ENCODE measurements around the gene CYRIA. TPM values are rescaled to one million over a fixed set of nuclear protein-coding genes. Genes with fewer than 3 reads are reported as not detected.

The CYRIA gene
- total and polyA plus RNA-seq, 4 donors: 1.3 to 4.3 (median 2.4) TPM

DNA sequence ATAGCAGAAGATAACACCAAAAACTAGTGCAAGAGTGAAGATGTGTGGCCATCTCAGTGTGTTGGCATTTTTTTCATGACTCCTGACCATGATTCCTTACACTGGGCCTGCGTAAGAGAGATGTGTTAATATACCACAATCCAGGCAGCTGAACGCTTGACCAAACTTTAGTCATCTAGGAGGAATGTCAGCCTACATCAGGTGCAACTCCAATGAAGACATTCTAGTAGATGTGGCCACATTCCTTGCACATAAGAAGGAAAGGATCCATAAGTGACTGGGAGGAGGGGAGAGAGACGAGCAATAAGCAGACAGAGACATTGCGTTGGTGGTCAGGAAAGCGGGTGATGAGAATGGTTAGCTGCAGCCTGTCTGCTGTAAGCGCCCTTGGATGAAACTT, 42.6 kb downstream of the CYRIA start:
- 93% methylated on average over 6 of the region's 6 CpGs for WGBS
- Histone ChIP-seq H3K27ac (ENCODE audit: low read depth in 1 of 2, low read length in 2 of 2) (peak overlapping the region in 1 of 2 donors; percentile 1), H3K4me1 (ENCODE audit: control insufficient read depth in 4 of 4, insufficient read depth in 4 of 4, low read length in 3 of 4) (peaks cover 3 to 34% (median 19%) of the 10 kb centered on the region in 4 donors), H3K9ac (ENCODE audit: low read depth in 1 of 2, low read length in 2 of 2) (no peak overlapping the region), H3K9me3 (ENCODE audit: control insufficient read depth in 4 of 4, low read length in 3 of 4) (no peaks in the 10 kb centered on the region), H3K4me3 (ENCODE audit: low read depth in 1 of 3, low read length in 3 of 3) (no peak overlapping the region), H3K27me3 (ENCODE audit: control insufficient read depth in 4 of 4, insufficient read depth in 4 of 4, low read length in 3 of 4) (no peaks in the 10 kb centered on the region), H3K36me3 (ENCODE audit: control insufficient read depth in 4 of 4, insufficient read depth in 3 of 4, low read depth in 1 of 4, low read length in 3 of 4) (no peaks in the 10 kb centered on the region)
- TF ChIP-seq, protein P1, sequence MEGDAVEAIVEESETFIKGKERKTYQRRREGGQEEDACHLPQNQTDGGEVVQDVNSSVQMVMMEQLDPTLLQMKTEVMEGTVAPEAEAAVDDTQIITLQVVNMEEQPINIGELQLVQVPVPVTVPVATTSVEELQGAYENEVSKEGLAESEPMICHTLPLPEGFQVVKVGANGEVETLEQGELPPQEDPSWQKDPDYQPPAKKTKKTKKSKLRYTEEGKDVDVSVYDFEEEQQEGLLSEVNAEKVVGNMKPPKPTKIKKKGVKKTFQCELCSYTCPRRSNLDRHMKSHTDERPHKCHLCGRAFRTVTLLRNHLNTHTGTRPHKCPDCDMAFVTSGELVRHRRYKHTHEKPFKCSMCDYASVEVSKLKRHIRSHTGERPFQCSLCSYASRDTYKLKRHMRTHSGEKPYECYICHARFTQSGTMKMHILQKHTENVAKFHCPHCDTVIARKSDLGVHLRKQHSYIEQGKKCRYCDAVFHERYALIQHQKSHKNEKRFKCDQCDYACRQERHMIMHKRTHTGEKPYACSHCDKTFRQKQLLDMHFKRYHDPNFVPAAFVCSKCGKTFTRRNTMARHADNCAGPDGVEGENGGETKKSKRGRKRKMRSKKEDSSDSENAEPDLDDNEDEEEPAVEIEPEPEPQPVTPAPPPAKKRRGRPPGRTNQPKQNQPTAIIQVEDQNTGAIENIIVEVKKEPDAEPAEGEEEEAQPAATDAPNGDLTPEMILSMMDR (IDR thresholded peaks at IDR 0.05; ENCODE audit: low read depth, low read length, missing input control): no peak
- TF ChIP-seq HNF4A (conservative IDR thresholded peaks at IDR 0.05) (no peak), NR2F2 (IDR thresholded peaks at IDR 0.05) (no peak), GABPA (IDR thresholded peaks at IDR 0.05 in 1 of 2, conservative IDR thresholded peaks at IDR 0.05 in 1 of 2) (no peak)
- TF ChIP-seq, protein P2, sequence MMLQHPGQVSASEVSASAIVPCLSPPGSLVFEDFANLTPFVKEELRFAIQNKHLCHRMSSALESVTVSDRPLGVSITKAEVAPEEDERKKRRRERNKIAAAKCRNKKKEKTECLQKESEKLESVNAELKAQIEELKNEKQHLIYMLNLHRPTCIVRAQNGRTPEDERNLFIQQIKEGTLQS (IDR thresholded peaks at IDR 0.05): no peak
- DNase-seq (ENCODE audit: low spot score): no peak

DNA sequence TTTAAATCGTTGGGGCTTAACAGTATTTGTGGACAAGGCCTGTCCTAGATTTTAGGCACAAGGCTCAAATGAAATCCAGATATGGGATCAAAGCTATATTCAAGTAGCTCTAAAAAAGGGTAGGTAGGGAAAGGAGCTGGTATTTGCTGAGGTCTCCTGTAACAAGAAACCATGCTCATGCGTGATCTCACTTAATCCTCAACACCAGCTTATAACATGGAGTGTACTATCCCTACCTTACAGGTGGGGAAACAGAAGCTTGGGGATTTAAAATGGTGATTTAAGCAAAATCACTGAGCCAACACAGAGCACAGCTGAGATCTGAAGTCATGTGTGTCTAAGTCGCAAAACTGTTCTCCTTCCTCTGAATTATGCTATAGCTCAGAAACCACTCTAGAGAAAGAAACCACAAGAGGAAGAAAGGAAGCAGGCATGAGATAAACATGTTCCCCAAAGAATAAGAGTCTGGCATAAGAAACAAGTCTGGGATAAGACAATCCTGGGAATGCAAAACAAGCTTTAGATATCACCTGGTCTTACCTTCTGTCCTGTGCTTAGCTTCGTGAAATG, 43.1 kb downstream of the CYRIA start:
- H3K4me1 ChIP-seq (ENCODE audit: control insufficient read depth in 4 of 4, insufficient read depth in 4 of 4, low read length in 3 of 4): peaks cover 3 to 28% (median 19%) of the 10 kb centered on the region in 4 donors
- peak overlapping the region in 1 of 2 donors; percentile 14 for H3K27ac ChIP-seq (ENCODE audit: low read depth in 1 of 2, low read length in 2 of 2)
- no peak for TF ChIP-seq GABPA (IDR thresholded peaks at IDR 0.05 in 1 of 2, conservative IDR thresholded peaks at IDR 0.05 in 1 of 2)
- TF ChIP-seq, protein P2 (IDR thresholded peaks at IDR 0.05): no peak
- no peak for TF ChIP-seq JUND (IDR thresholded peaks at IDR 0.05)
- no peak for TF ChIP-seq TAF1 (conservative IDR thresholded peaks at IDR 0.05)
- TF ChIP-seq RAD21 (IDR thresholded peaks at IDR 0.05): no peak
- TF ChIP-seq, protein P3, sequence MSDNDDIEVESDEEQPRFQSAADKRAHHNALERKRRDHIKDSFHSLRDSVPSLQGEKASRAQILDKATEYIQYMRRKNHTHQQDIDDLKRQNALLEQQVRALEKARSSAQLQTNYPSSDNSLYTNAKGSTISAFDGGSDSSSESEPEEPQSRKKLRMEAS (IDR thresholded peaks at IDR 0.05): no peak
- no peak for TF ChIP-seq YY1 (IDR thresholded peaks at IDR 0.05)
- H3K36me3 ChIP-seq (ENCODE audit: control insufficient read depth in 4 of 4, insufficient read depth in 3 of 4, low read depth in 1 of 4, low read length in 3 of 4): no peaks in the 10 kb centered on the region
- no peak overlapping the region for H3K4me3 ChIP-seq (ENCODE audit: low read depth in 1 of 3, low read length in 3 of 3)
- 85% methylated on average over 4 of the region's 4 CpGs for WGBS
- no peak overlapping the region for H3K9ac ChIP-seq (ENCODE audit: low read depth in 1 of 2, low read length in 2 of 2)
- H3K9me3 ChIP-seq (ENCODE audit: control insufficient read depth in 4 of 4, low read length in 3 of 4): no peaks in the 10 kb centered on the region
- no peaks in the 10 kb centered on the region for H3K27me3 ChIP-seq (ENCODE audit: control insufficient read depth in 4 of 4, insufficient read depth in 4 of 4, low read length in 3 of 4)
- no peak for DNase-seq (ENCODE audit: low spot score)

DNA sequence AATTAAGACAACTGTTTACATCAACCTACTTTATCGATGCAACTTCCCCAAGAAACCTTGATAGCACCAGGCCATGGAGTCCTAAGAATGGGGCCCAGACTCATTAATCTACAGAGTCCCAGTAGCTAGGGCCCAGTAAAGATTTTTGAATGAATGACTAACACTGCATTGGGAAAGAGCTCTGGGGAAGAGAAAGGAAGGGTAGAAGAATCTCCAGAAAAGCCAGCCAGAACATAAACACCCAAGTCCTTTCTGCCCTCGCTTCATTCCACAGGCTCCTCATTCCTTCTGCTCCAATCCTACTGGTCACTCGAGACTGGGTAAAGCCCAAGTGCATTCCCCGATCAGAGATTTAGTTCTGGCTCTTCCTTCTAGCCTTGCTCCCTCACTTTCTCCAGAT, 44.3 kb downstream of the CYRIA start:
- WGBS: 85% methylated on average over 4 of the region's 4 CpGs
- H3K4me3 ChIP-seq (ENCODE audit: low read depth in 1 of 3, low read length in 3 of 3): no peak overlapping the region
- no peaks in the 10 kb centered on the region for H3K27me3 ChIP-seq (ENCODE audit: control insufficient read depth in 4 of 4, insufficient read depth in 4 of 4, low read length in 3 of 4)
- no peaks in the 10 kb centered on the region for H3K9me3 ChIP-seq (ENCODE audit: control insufficient read depth in 4 of 4, low read length in 3 of 4)
- no peak for DNase-seq (ENCODE audit: low spot score)
- no peak overlapping the region for H3K27ac ChIP-seq (ENCODE audit: low read depth in 1 of 2, low read length in 2 of 2)
- peaks cover 3 to 24% (median 16%) of the 10 kb centered on the region in 4 donors for H3K4me1 ChIP-seq (ENCODE audit: control insufficient read depth in 4 of 4, insufficient read depth in 4 of 4, low read length in 3 of 4)
- H3K9ac ChIP-seq (ENCODE audit: low read depth in 1 of 2, low read length in 2 of 2): no peak overlapping the region
- H3K36me3 ChIP-seq (ENCODE audit: control insufficient read depth in 4 of 4, insufficient read depth in 3 of 4, low read depth in 1 of 4, low read length in 3 of 4): no peaks in the 10 kb centered on the region
- TF ChIP-seq, protein P4, sequence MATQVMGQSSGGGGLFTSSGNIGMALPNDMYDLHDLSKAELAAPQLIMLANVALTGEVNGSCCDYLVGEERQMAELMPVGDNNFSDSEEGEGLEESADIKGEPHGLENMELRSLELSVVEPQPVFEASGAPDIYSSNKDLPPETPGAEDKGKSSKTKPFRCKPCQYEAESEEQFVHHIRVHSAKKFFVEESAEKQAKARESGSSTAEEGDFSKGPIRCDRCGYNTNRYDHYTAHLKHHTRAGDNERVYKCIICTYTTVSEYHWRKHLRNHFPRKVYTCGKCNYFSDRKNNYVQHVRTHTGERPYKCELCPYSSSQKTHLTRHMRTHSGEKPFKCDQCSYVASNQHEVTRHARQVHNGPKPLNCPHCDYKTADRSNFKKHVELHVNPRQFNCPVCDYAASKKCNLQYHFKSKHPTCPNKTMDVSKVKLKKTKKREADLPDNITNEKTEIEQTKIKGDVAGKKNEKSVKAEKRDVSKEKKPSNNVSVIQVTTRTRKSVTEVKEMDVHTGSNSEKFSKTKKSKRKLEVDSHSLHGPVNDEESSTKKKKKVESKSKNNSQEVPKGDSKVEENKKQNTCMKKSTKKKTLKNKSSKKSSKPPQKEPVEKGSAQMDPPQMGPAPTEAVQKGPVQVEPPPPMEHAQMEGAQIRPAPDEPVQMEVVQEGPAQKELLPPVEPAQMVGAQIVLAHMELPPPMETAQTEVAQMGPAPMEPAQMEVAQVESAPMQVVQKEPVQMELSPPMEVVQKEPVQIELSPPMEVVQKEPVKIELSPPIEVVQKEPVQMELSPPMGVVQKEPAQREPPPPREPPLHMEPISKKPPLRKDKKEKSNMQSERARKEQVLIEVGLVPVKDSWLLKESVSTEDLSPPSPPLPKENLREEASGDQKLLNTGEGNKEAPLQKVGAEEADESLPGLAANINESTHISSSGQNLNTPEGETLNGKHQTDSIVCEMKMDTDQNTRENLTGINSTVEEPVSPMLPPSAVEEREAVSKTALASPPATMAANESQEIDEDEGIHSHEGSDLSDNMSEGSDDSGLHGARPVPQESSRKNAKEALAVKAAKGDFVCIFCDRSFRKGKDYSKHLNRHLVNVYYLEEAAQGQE (IDR thresholded peaks at IDR 0.05): no peak
- TF ChIP-seq EGR1 (IDR thresholded peaks at IDR 0.05; ENCODE audit: low read depth in 2 of 2) (no peak), RAD21 (IDR thresholded peaks at IDR 0.05) (no peak)

Data from liver (tissue), 9 donors.